Epithelial cell of prostate (primary cell): ENCODE measurements around the gene ABHD8.
A peak's percentile ranks its signal among the peaks of the same experiment; 100 is the strongest.
"Not testable (repeated sequence)": the region's sequence is repeated elsewhere in the genome, so short reads cannot be mapped to it uniquely, and the experiment has no call there.

Experiments
- DNase-seq: peaks from one replicate; pipeline ENCODE4 v3.0.0-alpha.2; 2011; ENCODE audit warnings: low read depth, low spot score
- H3K27ac ChIP-seq: fragments of 450-650 bp; 2 replicates; pipeline ENCODE4 v1.5.1; 2017; ENCODE audit warnings: mild to moderate bottlenecking

ABHD8 gene

GRCh38 chr19:17303940-17304267 is 679 bp upstream of the ABHD8 start:
- peak overlapping the region; percentile 81 for H3K27ac ChIP-seq
- DNase-seq: no peak

- DNase-seq: no peak
- H3K27ac ChIP-seq: peak overlapping the region; percentile 81
Measured at GRCh38 chr19:17302391-17303166, 646 bp downstream of the ABHD8 start.

GRCh38 chr19:17300992-17301619 is 2.1 kb downstream of the ABHD8 start:
- DNase-seq: no peak
- H3K27ac ChIP-seq: no peak overlapping the region

GRCh38 chr19:17296976-17297375 is 6.2 kb downstream of the ABHD8 start:
- DNase-seq: no peak
- H3K27ac ChIP-seq: peak overlapping the region; percentile 74

- DNase-seq: no peak
- H3K27ac ChIP-seq: peak overlapping the region; percentile 74
Measured at GRCh38 chr19:17296273-17296672, 7.0 kb downstream of the ABHD8 start.

- peak overlapping the region; percentile 74 for H3K27ac ChIP-seq
- DNase-seq: not testable (repeated sequence)
Measured at GRCh38 chr19:17295551-17295950, 7.7 kb downstream of the ABHD8 start.

- DNase-seq: no peak
- H3K27ac ChIP-seq: no peak overlapping the region
Measured at GRCh38 chr19:17294051-17294891, 9.0 kb downstream of the ABHD8 start.

- DNase-seq: no peak
- H3K27ac ChIP-seq: no peak overlapping the region
Measured at GRCh38 chr19:17293605-17294004, 9.6 kb downstream of the ABHD8 start.

GRCh38 chr19:17292301-17293074 is 10.7 kb downstream of the ABHD8 start:
- H3K27ac ChIP-seq: peak overlapping the region; percentile 41
- DNase-seq: no peak

GRCh38 chr19:17289489-17289888 is 13.7 kb downstream of the ABHD8 start:
- DNase-seq: no peak
- H3K27ac ChIP-seq: no peak overlapping the region

GRCh38 chr19:17286752-17287151 is 16.5 kb downstream of the ABHD8 start:
- DNase-seq: no peak
- no peak overlapping the region for H3K27ac ChIP-seq

- DNase-seq: no peak
- H3K27ac ChIP-seq: no peak overlapping the region
Measured at GRCh38 chr19:17286263-17286662, 17.0 kb downstream of the ABHD8 start.

GRCh38 chr19:17285415-17286135 is 17.6 kb downstream of the ABHD8 start:
- no peak for DNase-seq

GRCh38 chr19:17283504-17283996 is 19.7 kb downstream of the ABHD8 start:
- no peak for DNase-seq
- no peak overlapping the region for H3K27ac ChIP-seq

More at GRCh38 chr19:17285415-17286135, 17.6 kb downstream of the ABHD8 start:
- no peak overlapping the region for H3K27ac ChIP-seq

- DNase-seq: no peak
Measured at GRCh38 chr19:17282488-17283125, 20.6 kb downstream of the ABHD8 start.

GRCh38 chr19:17281391-17282304 is 21.6 kb downstream of the ABHD8 start, which contains the start of gene ANKLE1:
TSS of gene ANKLE1 (plus strand) at chr19:17281901. CDS start at chr19:17281921, 20 bp downstream.
- no peak for DNase-seq
- no peak within 1 kb of the TSS for H3K27ac ChIP-seq

More at GRCh38 chr19:17282488-17283125, 20.6 kb downstream of the ABHD8 start:
- H3K27ac ChIP-seq: no peak overlapping the region

GRCh38 chr19:17279436-17279835 is 23.8 kb downstream of the ABHD8 start:
- DNase-seq: no peak
- H3K27ac ChIP-seq: no peak overlapping the region
